GM12878 (cell line): Measurements from ENCODE around the gene DLG2.

Experiments
- EP300 ChIP-seq, 2 experiments: fragments of 150-350 bp in 1 of 2; IDR thresholded peaks; 2 replicates each; pipeline ENCODE4 v1.6.1; 2011 to 2012; ENCODE audit warnings: low read depth in 2 of 2, low read length in 2 of 2, borderline replicate concordance in 1 of 2, improper control_type of control experiment in 1 of 2, inconsistent platforms in 1 of 2; ENCODE audit not compliant: control insufficient read depth in 1 of 2
- EZH2 ChIP-seq: IDR thresholded peaks from 2 replicates; pipeline ENCODE4 v1.6.1; 2012; ENCODE audit warnings: low read depth, mild to moderate bottlenecking, control low read depth, inconsistent platforms, low read length, borderline replicate concordance; ENCODE audit not compliant: control insufficient read depth
- POLR2A ChIP-seq: IDR thresholded peaks from 2 replicates; pipeline ENCODE4 v1.6.1; 2011; ENCODE audit warnings: low read depth, mild to moderate bottlenecking, low read length
- TF ChIP-seq, protein P1 (sequence below), 3 experiments: IDR thresholded peaks in 2 of 3; conservative IDR thresholded peaks in 1 of 3; 2 replicates each; pipeline ENCODE4 v1.5.1; 2011; ENCODE audit warnings: low read depth in 3 of 3, low read length in 3 of 3, mild to moderate bottlenecking in 3 of 3, control low read depth in 2 of 3, moderate library complexity in 2 of 3, inconsistent platforms in 1 of 3, mixed read lengths in 1 of 3; ENCODE audit not compliant: control insufficient read depth in 2 of 3, insufficient read depth in 1 of 3; ENCODE audit errors: extremely low read depth in 1 of 3

GRCh38 chr11:84855508-84856245 is 771.5 kb downstream of the DLG2 start:
- TF ChIP-seq POLR2A (no peak), EP300 (IDR thresholded peaks at IDR 0.05; ENCODE audit: borderline replicate concordance in 1 of 2, control insufficient read depth in 1 of 2, low read depth in 2 of 2, low read length in 2 of 2) (no peak), EZH2 (no peak)
- TF ChIP-seq, protein P1, sequence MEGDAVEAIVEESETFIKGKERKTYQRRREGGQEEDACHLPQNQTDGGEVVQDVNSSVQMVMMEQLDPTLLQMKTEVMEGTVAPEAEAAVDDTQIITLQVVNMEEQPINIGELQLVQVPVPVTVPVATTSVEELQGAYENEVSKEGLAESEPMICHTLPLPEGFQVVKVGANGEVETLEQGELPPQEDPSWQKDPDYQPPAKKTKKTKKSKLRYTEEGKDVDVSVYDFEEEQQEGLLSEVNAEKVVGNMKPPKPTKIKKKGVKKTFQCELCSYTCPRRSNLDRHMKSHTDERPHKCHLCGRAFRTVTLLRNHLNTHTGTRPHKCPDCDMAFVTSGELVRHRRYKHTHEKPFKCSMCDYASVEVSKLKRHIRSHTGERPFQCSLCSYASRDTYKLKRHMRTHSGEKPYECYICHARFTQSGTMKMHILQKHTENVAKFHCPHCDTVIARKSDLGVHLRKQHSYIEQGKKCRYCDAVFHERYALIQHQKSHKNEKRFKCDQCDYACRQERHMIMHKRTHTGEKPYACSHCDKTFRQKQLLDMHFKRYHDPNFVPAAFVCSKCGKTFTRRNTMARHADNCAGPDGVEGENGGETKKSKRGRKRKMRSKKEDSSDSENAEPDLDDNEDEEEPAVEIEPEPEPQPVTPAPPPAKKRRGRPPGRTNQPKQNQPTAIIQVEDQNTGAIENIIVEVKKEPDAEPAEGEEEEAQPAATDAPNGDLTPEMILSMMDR (IDR thresholded peaks at IDR 0.05 in 2 of 3, conservative IDR thresholded peaks at IDR 0.05 in 1 of 3; ENCODE audit: control insufficient read depth in 2 of 3, extremely low read depth in 1 of 3, insufficient read depth in 1 of 3, low read depth in 3 of 3, low read length in 3 of 3), result no peak
